Stimulated activated CD4-positive, alpha-beta T cell treated with anti-CD3 and anti-CD28 coated beads, Interleukin-2, amount 100 ng/mL, for 48 hours (primary cell): ENCODE results near the gene SETBP1.

Source experiments
- DNase-seq, 2 donors: peaks; one replicate each; pipeline ENCODE4 v3.0.0-alpha.2; 2020

Gene SETBP1

GRCh38 chr18:44821924-44822323 lies 141.2 kb downstream of the SETBP1 start:
- no peak for DNase-seq

GRCh38 chr18:44823286-44823685 lies 142.6 kb downstream of the SETBP1 start:
- DNase-seq = no peak

- DNase-seq = no peak
These were observed 143.1 kb downstream of the SETBP1 start for GRCh38 chr18:44823782-44824181.

- no peak for DNase-seq
These were observed 144.2 kb downstream of the SETBP1 start for GRCh38 chr18:44824884-44825283.

GRCh38 chr18:44826418-44827259 lies 146.0 kb downstream of the SETBP1 start:
- no peak for DNase-seq

GRCh38 chr18:44828080-44828479 lies 147.4 kb downstream of the SETBP1 start:
- no peak for DNase-seq

- no peak for DNase-seq
These were observed 149.9 kb downstream of the SETBP1 start for GRCh38 chr18:44830581-44830980.

- DNase-seq = no peak
These were observed 153.1 kb downstream of the SETBP1 start for GRCh38 chr18:44833786-44834185.

- no peak for DNase-seq
These were observed 154.3 kb downstream of the SETBP1 start for GRCh38 chr18:44834867-44835469.

- DNase-seq = no peak
These were observed 155.0 kb downstream of the SETBP1 start for GRCh38 chr18:44835703-44836102.

GRCh38 chr18:44836263-44836662 lies 155.6 kb downstream of the SETBP1 start:
- DNase-seq = no peak

GRCh38 chr18:44837482-44838180 lies 156.9 kb downstream of the SETBP1 start:
- DNase-seq = no peak

- peak; percentile 44 to 59 for DNase-seq
These were observed 158.4 kb downstream of the SETBP1 start for GRCh38 chr18:44838971-44839666.

- no peak for DNase-seq
These were observed 159.5 kb downstream of the SETBP1 start for GRCh38 chr18:44840058-44840790.

- no peak for DNase-seq
These were observed 160.5 kb downstream of the SETBP1 start for GRCh38 chr18:44841221-44841620.

GRCh38 chr18:44841752-44842587 lies 161.3 kb downstream of the SETBP1 start:
- no peak for DNase-seq

- no peak for DNase-seq
These were observed 162.1 kb downstream of the SETBP1 start for GRCh38 chr18:44842588-44843412.

- no peak for DNase-seq
These were observed 163.8 kb downstream of the SETBP1 start for GRCh38 chr18:44844486-44844885.

- DNase-seq = no peak
These were observed 165.8 kb downstream of the SETBP1 start for GRCh38 chr18:44846450-44846849.

GRCh38 chr18:44848644-44849335 lies 168.1 kb downstream of the SETBP1 start:
- DNase-seq = no peak
